DND-41 (cell line): ENCODE results near the gene PI4KB.

Experiments used
- ATAC-seq: fragments of 200-7000 bp; cut with Tn5 transposase; 3 replicates; pipeline ENCODE4 v1.9.1; 2021; ENCODE audit warnings: low read depth; ENCODE audit not compliant: insufficient read depth
- DNase-seq: peaks from one replicate; pipeline ENCODE4 v3.0.0-alpha.2; 2020
- H2AFZ ChIP-seq: 2 replicates; pipeline ENCODE4 v1.6.0; 2012; ENCODE audit warnings: low read depth, low read length
- H3K27ac ChIP-seq: 2 replicates; pipeline ENCODE4 v1.5.1; 2012; ENCODE audit warnings: low read length, inconsistent platforms
- H3K27me3 ChIP-seq: fragments of 200-600 bp; sonication (generic); 2 replicates; pipeline ENCODE4 v1.6.0; 2012; ENCODE audit warnings: low read length, mild to moderate bottlenecking, inconsistent platforms; ENCODE audit not compliant: insufficient read depth, poor library complexity
- H3K36me3 ChIP-seq: 2 replicates; pipeline ENCODE4 v1.5.1; 2012; ENCODE audit warnings: low read length, inconsistent platforms; ENCODE audit not compliant: insufficient read depth
- H3K4me1 ChIP-seq: 2 replicates; pipeline ENCODE4 v1.5.1; 2012; ENCODE audit warnings: mild to moderate bottlenecking, low read length; ENCODE audit not compliant: insufficient read depth
- H3K4me2 ChIP-seq: 2 replicates; pipeline ENCODE4 v1.6.0; 2012; ENCODE audit warnings: mild to moderate bottlenecking, moderate library complexity, low read length, inconsistent platforms; ENCODE audit not compliant: insufficient read depth
- H3K4me3 ChIP-seq, 2 experiments: fragments of 200-600 bp in 1 of 2; shearing (Covaris generic) in 1 of 2; 2 replicates each; pipeline ENCODE4 v1.5.1; 2012 to 2016; ENCODE audit warnings: inconsistent platforms in 2 of 2, low read length in 2 of 2, mild to moderate bottlenecking in 2 of 2, low read depth in 1 of 2, moderate library complexity in 1 of 2
- H3K79me2 ChIP-seq: 2 replicates; pipeline ENCODE4 v1.6.0; 2012; ENCODE audit warnings: low read length, inconsistent platforms; ENCODE audit not compliant: insufficient read depth
- H3K9ac ChIP-seq: 2 replicates; pipeline ENCODE4 v1.6.0; 2012; ENCODE audit warnings: low read depth, mild to moderate bottlenecking, inconsistent platforms, low read length, moderate library complexity
- H3K9me3 ChIP-seq: 2 replicates; pipeline ENCODE4 v1.5.1; 2012; ENCODE audit warnings: low read length, moderate library complexity, mild to moderate bottlenecking, inconsistent platforms; ENCODE audit not compliant: insufficient read depth, severe bottlenecking
- H4K20me1 ChIP-seq: 2 replicates; pipeline ENCODE4 v1.6.0; 2012; ENCODE audit warnings: low read length; ENCODE audit not compliant: insufficient read depth
- CTCF ChIP-seq: IDR thresholded peaks from 2 replicates; pipeline ENCODE4 v1.5.1; 2012; ENCODE audit warnings: borderline replicate concordance, low read length, moderate library complexity, mild to moderate bottlenecking; ENCODE audit not compliant: poor library complexity, severe bottlenecking; ENCODE audit errors: extremely low read depth
- EZH2 ChIP-seq: IDR thresholded peaks from 3 replicates; pipeline ENCODE4 v1.6.1; 2012; ENCODE audit warnings: borderline replicate concordance, low read depth, mild to moderate bottlenecking, moderate library complexity, low read length, inconsistent platforms; ENCODE audit not compliant: severe bottlenecking

Gene PI4KB

GRCh38 chr1:151326619-151327222 lies 495 bp downstream of the PI4KB start:
- Histone ChIP-seq H3K4me1 (peaks cover 30% of the 10 kb centered on the region), H3K36me3 (peaks cover 31% of the 10 kb centered on the region), H3K9me3 (no peaks in the 10 kb centered on the region), H2AFZ (peak overlapping the region; percentile 86), H3K27me3 (no peaks in the 10 kb centered on the region), H3K79me2 (peaks cover 38% of the 10 kb centered on the region), H4K20me1 (peaks cover 6% of the 10 kb centered on the region; the same call in 1 of the 2 replicates), H3K4me3 (peak overlapping the region; percentile 55 to 66), H3K4me2 (peak overlapping the region; percentile 88), H3K9ac (peak overlapping the region; percentile 78), H3K27ac (peak overlapping the region; percentile 89)
- TF ChIP-seq CTCF (no peak), EZH2 (no peak)
- DNase-seq (peak; percentile 68), ATAC-seq (peak; percentile 51)

- DNase-seq (no peak), ATAC-seq (no peak)
- H3K4me2 ChIP-seq = peak overlapping the region; percentile 88
- peak overlapping the region; percentile 55 to 66; a peak in 3 of 4 replicates for H3K4me3 ChIP-seq
- no peak overlapping the region for H2AFZ ChIP-seq
- no peaks in the 10 kb centered on the region for H3K27me3 ChIP-seq
- H4K20me1 ChIP-seq = peaks cover 6% of the 10 kb centered on the region; the same call in 1 of the 2 replicates
- no peak for TF ChIP-seq EZH2
- no peak for TF ChIP-seq CTCF
- H3K27ac ChIP-seq = peak overlapping the region; percentile 89
- no peaks in the 10 kb centered on the region for H3K9me3 ChIP-seq
- peaks cover 30% of the 10 kb centered on the region for H3K4me1 ChIP-seq
- peak overlapping the region; percentile 78 for H3K9ac ChIP-seq
- peaks cover 34% of the 10 kb centered on the region for H3K36me3 ChIP-seq
- H3K79me2 ChIP-seq = peaks cover 40% of the 10 kb centered on the region
These were observed 1.4 kb downstream of the PI4KB start for GRCh38 chr1:151325646-151326429.

- peak overlapping the region in 1 of 2 experiments; percentile 66; a peak in 1 of 4 replicates for H3K4me3 ChIP-seq
- peak overlapping the region; percentile 53 for H3K27ac ChIP-seq
- H3K4me1 ChIP-seq = peaks cover 30% of the 10 kb centered on the region
- DNase-seq (no peak), ATAC-seq (no peak)
- no peak overlapping the region for H2AFZ ChIP-seq
- H3K4me2 ChIP-seq = peak overlapping the region; percentile 88
- no peaks in the 10 kb centered on the region for H3K27me3 ChIP-seq
- peaks cover 40% of the 10 kb centered on the region for H3K36me3 ChIP-seq
- no peak for TF ChIP-seq CTCF
- TF ChIP-seq EZH2 = no peak
- peaks cover 46% of the 10 kb centered on the region for H3K79me2 ChIP-seq
- H4K20me1 ChIP-seq = peaks cover 6% of the 10 kb centered on the region; the same call in 1 of the 2 replicates
- H3K9ac ChIP-seq = peak overlapping the region; percentile 78; the same call in 1 of the 2 replicates
- no peaks in the 10 kb centered on the region for H3K9me3 ChIP-seq
These were observed 2.0 kb downstream of the PI4KB start for GRCh38 chr1:151325231-151325630.
